ENCODE results near the gene SEC14L3. TPM values are rescaled to one million over a fixed set of nuclear protein-coding genes. Genes with fewer than 3 reads are reported as not detected.

SEC14L3 gene
- not detected in 5 replicates for total RNA-seq (2022; extraction: Qiagen RNA extraction)

DNA sequence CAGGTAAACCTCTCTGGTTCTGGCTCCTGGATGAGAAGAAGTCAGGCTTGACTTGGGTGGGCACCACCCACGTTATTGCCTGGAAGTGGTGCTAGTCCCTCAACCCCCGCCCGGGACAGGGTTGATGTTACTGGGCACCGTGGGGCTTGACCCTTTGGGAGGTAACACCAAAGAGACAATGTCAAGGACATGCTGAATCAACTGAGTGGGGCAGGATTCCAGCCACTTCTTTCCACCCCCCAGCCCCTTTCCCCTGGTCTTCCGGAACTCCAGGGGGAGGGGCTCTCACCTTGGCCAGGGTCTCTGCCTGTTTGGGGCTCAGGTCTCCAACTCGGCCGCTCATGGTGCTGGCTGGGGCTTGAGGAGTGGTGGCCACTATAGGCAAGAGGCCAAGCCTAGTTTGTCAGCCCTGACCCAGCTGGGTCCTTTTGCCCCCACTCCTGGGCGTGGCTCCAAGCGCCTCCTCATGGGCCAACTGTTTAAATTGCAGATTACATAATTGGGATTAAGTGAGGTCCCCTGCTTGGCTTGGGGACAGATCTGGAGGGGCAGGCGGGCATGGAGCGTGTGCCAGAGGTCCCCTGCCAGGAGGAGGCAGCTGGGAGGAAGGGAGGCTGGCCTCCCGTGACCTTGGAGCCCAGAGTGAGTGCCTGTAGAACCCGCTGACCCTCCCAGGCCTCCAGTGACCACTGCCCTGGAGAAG is at the start of gene SEC14L3:
Gene SEC14L3 (minus strand): TSS at position 402 of the 703 bp plus-strand sequence. CDS start 59 bp downstream, at position 343.

GRCh38 chr22:30425616-30426387 is 46.0 kb downstream of the SEC14L3 start, which contains the start of gene MTFP1:
TSS of gene MTFP1 (plus strand) at chr22:30425768. CDS start at chr22:30425880, 112 bp downstream.

Other genes starting within 250 kb of the SEC14L3 start
- gene LIF, start 225.3 kb downstream of the SEC14L3 start, total RNA-seq (2022; extraction: Qiagen RNA extraction) = 16.4 to 35.8 TPM (median 33.5 TPM) in 5 replicates
- gene OSM, start 205.2 kb downstream of the SEC14L3 start, total RNA-seq (2022; extraction: Qiagen RNA extraction) = 0.11 TPM in 1 of 5 replicates, not detected in the others
- 5.0 to 6.5 TPM (median 5.5 TPM) in 5 replicates for gene CASTOR1, start 182.5 kb downstream of the SEC14L3 start, total RNA-seq (2022; extraction: Qiagen RNA extraction)
- gene TBC1D10A, start 145.1 kb downstream of the SEC14L3 start, total RNA-seq (2022; extraction: Qiagen RNA extraction) = 7.5 to 9.6 TPM (median 9.1 TPM) in 5 replicates
- 34.0 to 87.7 TPM (median 73.4 TPM) in 5 replicates for gene SF3A1, start 115.1 kb downstream of the SEC14L3 start, total RNA-seq (2022; extraction: Qiagen RNA extraction)
- gene CCDC157, start 115.0 kb downstream of the SEC14L3 start, total RNA-seq (2022; extraction: Qiagen RNA extraction) = 1.3 to 3.2 TPM (median 2.6 TPM) in 5 replicates
- 14.1 to 23.5 TPM (median 19.4 TPM) in 5 replicates for gene RNF215, start 84.6 kb downstream of the SEC14L3 start, total RNA-seq (2022; extraction: Qiagen RNA extraction)
- gene SEC14L2, start 75.0 kb downstream of the SEC14L3 start, total RNA-seq (2022; extraction: Qiagen RNA extraction) = 71.4 to 112 TPM (median 96.7 TPM) in 5 replicates
- gene MTFP1, start 46.2 kb downstream of the SEC14L3 start, total RNA-seq (2022; extraction: Qiagen RNA extraction) = 59.8 to 67.8 TPM (median 63.6 TPM) in 5 replicates
- 3.7 to 6.7 TPM (median 5.5 TPM) in 5 replicates for gene SEC14L4, start 33.7 kb upstream of the SEC14L3 start, total RNA-seq (2022; extraction: Qiagen RNA extraction)
- not detected in 5 replicates for gene SEC14L6, start 74.7 kb upstream of the SEC14L3 start, total RNA-seq (2022; extraction: Qiagen RNA extraction)
- gene GAL3ST1, start 102.6 kb upstream of the SEC14L3 start, total RNA-seq (2022; extraction: Qiagen RNA extraction) = 7.0 to 11.8 TPM (median 11.1 TPM) in 5 replicates
- gene PES1, start 119.9 kb upstream of the SEC14L3 start, total RNA-seq (2022; extraction: Qiagen RNA extraction) = 107 to 121 TPM (median 111 TPM) in 5 replicates
- gene TCN2, start 135.2 kb upstream of the SEC14L3 start, total RNA-seq (2022; extraction: Qiagen RNA extraction) = 4.6 to 5.6 TPM (median 5.0 TPM) in 5 replicates
- 4.7 to 6.7 TPM (median 5.8 TPM) in 5 replicates for gene SLC35E4, start 163.8 kb upstream of the SEC14L3 start, total RNA-seq (2022; extraction: Qiagen RNA extraction)
- 4.1 to 6.8 TPM (median 5.2 TPM) in 5 replicates for gene DUSP18, start 195.9 kb upstream of the SEC14L3 start, total RNA-seq (2022; extraction: Qiagen RNA extraction)
- 8.2 to 11.8 TPM (median 11.1 TPM) in 5 replicates for gene OSBP2, start 222.9 kb upstream of the SEC14L3 start, total RNA-seq (2022; extraction: Qiagen RNA extraction)

Data from A549 treated with dexamethasone at 1 μM for 4 hours (cell line).